Skeletal muscle tissue (tissue), 4 donors: ENCODE data around the gene FSHR. TPM values are rescaled to one million over a fixed set of nuclear protein-coding genes. Genes with fewer than 3 reads are reported as not detected.

Experiments
- H3K27ac ChIP-seq: one replicate; pipeline ENCODE4 v1.7.0; 2013; ENCODE audit warnings: mild to moderate bottlenecking, low read depth, low read length, inconsistent platforms
- H3K27me3 ChIP-seq, 3 donors: one replicate each; pipeline ENCODE4 v1.7.0; 2013; ENCODE audit warnings: low read length in 3 of 3; ENCODE audit not compliant: control insufficient read depth in 3 of 3, insufficient read depth in 3 of 3
- H3K36me3 ChIP-seq, 3 donors: one replicate each; pipeline ENCODE4 v1.7.0; 2013; ENCODE audit warnings: low read length in 3 of 3; ENCODE audit not compliant: control insufficient read depth in 3 of 3, insufficient read depth in 3 of 3
- H3K4me1 ChIP-seq, 3 donors: one replicate each; pipeline ENCODE4 v1.7.0; 2013; ENCODE audit warnings: low read length in 3 of 3, mild to moderate bottlenecking in 3 of 3; ENCODE audit not compliant: control insufficient read depth in 3 of 3, insufficient read depth in 3 of 3
- H3K4me3 ChIP-seq, 3 donors: one replicate each; pipeline ENCODE4 v1.7.0; 2013; ENCODE audit warnings: low read length in 3 of 3
- H3K9ac ChIP-seq, 3 donors: one replicate each; pipeline ENCODE4 v1.7.0; 2013; ENCODE audit warnings: low read length in 3 of 3, mild to moderate bottlenecking in 3 of 3, moderate library complexity in 2 of 3, low read depth in 1 of 3
- H3K9me3 ChIP-seq, 3 donors: one replicate each; pipeline ENCODE4 v1.7.0; 2013; ENCODE audit warnings: low read length in 3 of 3; ENCODE audit not compliant: control insufficient read depth in 3 of 3
- total RNA-seq: library from RNA; depleted of rRNA; stranded (reverse); fragments of >200 nt; gene quantifications from one replicate; pipeline ENCODE4 v1.2.3, GENCODE V29; 2014
- donor health status: Osteomylitis.

Gene FSHR
- total RNA-seq, 1 donor from 2014 or later, result 0.52 TPM

DNA sequence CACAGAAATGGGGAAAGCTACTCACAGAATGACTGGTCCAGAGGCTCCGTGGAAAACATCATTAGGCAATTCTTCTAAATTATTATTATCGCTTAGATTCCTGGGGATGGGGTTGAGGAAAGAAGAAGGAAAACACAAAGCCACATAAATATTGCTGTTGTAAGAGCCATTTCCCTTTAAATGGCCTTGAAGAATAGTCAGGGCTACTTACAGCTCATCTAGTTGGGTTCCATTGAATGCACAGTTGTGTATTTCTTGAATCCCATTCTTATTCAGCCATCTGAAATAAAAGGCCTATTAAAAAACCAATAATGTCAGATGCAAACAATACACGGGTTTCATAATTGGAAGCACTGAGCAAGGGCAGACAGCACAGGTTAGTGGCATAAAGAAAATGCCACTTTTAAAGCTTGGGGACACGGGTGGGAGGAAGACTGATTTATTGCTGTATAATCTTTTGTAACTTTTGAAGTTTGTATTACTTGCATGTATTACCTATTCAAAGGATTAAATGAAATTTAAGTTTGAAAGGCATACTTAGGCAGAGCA, 171.4 kb downstream of the FSHR start:
- Histone ChIP-seq H3K4me3 (no peak overlapping the region), H3K36me3 (no peaks in the 10 kb centered on the region), H3K4me1 (no peaks in the 10 kb centered on the region)

GRCh38 chr2:48980846-48981245, 173.5 kb downstream of the FSHR start:
- Histone ChIP-seq H3K4me1 (no peaks in the 10 kb centered on the region), H3K36me3 (no peaks in the 10 kb centered on the region), H3K9ac (no peak overlapping the region), H3K9me3 (no peaks in the 10 kb centered on the region), H3K27me3 (no peaks in the 10 kb centered on the region), H3K27ac (no peak overlapping the region), H3K4me3 (no peak overlapping the region)

More for the DNA sequence above, 171.4 kb downstream of the FSHR start:
- Histone ChIP-seq H3K27me3 (no peaks in the 10 kb centered on the region), H3K9me3 (no peaks in the 10 kb centered on the region), H3K9ac (no peak overlapping the region), H3K27ac (no peak overlapping the region)

DNA sequence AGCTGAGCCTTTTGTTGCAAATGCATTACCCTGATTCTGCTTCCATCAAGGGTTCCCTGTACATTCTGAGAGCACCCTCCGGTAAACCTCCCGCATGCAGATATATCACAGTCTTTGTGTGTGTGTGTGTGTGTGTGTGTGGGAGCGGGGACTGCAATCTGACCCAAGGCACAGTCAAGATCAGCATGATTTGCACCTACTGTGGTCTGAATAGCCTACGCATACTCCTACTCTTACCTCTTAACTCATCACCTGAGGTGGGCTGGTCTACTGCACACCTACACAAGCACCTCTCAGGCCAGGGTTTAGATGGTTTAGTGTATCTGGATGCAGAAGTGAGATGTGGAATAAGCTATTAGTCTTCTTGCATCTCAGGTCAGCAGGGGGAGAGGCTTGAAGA, 174.6 kb downstream of the FSHR start:
- Histone ChIP-seq H3K9me3 (no peaks in the 10 kb centered on the region), H3K36me3 (no peaks in the 10 kb centered on the region), H3K27ac (no peak overlapping the region), H3K9ac (no peak overlapping the region), H3K4me1 (no peaks in the 10 kb centered on the region), H3K27me3 (no peaks in the 10 kb centered on the region), H3K4me3 (no peak overlapping the region)

DNA sequence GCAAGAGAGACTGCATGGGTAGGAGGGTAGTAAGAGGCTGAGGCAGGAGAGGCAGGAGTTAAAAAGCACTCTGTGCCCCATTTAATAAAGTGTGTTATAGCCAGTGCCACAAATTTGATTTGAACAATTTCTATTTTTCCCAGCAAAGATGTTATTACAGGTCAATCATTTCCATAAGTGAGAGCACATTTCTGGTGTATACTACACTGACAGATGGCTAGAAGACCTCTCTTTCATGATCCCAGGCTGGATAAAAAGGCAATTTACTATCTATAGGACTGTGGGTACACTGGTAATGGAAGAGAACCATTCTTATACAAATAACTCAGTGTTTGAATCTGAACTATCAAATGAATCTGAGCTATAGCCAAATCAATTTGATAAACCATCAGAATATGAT, 176.2 kb downstream of the FSHR start:
- Histone ChIP-seq H3K9ac (no peak overlapping the region), H3K4me1 (no peaks in the 10 kb centered on the region), H3K9me3 (no peaks in the 10 kb centered on the region), H3K27ac (no peak overlapping the region), H3K36me3 (no peaks in the 10 kb centered on the region), H3K4me3 (no peak overlapping the region), H3K27me3 (no peaks in the 10 kb centered on the region)

DNA sequence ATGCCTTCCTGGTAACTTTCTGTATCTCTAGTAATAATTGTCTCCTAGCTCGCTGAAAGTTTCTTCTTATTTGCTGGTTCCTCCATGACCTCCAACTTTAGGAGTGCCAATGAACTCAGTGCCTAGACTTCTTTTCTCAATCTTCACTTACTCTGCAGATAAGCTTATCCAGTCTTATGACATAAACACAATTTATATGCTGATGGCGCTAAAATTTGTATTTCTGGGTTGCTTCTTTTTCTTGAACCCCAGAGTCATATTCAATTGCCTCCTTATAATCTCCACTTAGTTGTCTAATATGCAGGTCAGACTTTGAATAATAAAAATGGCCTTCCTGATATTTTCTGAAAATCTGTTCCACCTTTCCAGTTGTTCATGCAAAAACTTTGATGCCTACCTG, 182.5 kb downstream of the FSHR start:
- no peaks in the 10 kb centered on the region for H3K9me3 ChIP-seq
- H3K4me1 ChIP-seq, result no peaks in the 10 kb centered on the region
- no peak overlapping the region for H3K27ac ChIP-seq
- no peak overlapping the region for H3K9ac ChIP-seq
- H3K27me3 ChIP-seq, result no peaks in the 10 kb centered on the region
- H3K4me3 ChIP-seq, result no peak overlapping the region
- no peaks in the 10 kb centered on the region for H3K36me3 ChIP-seq

GRCh38 chr2:48968011-48968410, 186.3 kb downstream of the FSHR start:
- H3K9ac ChIP-seq, result no peak overlapping the region
- H3K27me3 ChIP-seq, result peaks cover 0 to 3% (median 0%) of the 10 kb centered on the region in 3 donors
- H3K9me3 ChIP-seq, result no peaks in the 10 kb centered on the region
- H3K27ac ChIP-seq, result no peak overlapping the region
- H3K36me3 ChIP-seq, result no peaks in the 10 kb centered on the region
- H3K4me3 ChIP-seq, result no peak overlapping the region
- no peaks in the 10 kb centered on the region for H3K4me1 ChIP-seq

DNA sequence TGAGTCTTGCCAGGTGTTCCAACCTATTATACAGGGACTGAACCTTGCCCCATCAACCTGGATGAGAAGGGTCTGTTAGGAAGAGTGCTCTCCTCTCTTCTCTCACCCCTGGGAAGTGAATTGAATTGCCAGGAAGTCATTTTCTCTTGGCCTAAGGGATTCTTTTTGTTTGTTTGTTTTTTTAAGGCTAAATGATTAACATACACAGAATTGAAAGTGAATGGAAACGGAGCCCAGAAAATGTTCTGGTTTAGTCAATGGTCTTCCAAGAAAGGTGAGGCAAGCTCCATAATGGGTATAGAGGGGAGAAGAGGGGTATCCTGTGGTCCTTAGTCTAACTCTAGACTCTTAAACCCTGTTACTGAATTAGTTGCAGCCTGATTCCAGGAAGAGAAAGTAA, 189.1 kb downstream of the FSHR start:
- Histone ChIP-seq H3K36me3 (no peaks in the 10 kb centered on the region), H3K27me3 (peaks cover 0 to 4% (median 0%) of the 10 kb centered on the region in 3 donors), H3K9me3 (no peaks in the 10 kb centered on the region), H3K9ac (no peak overlapping the region), H3K27ac (no peak overlapping the region), H3K4me3 (no peak overlapping the region), H3K4me1 (no peaks in the 10 kb centered on the region)

- Histone ChIP-seq H3K36me3 (no peaks in the 10 kb centered on the region), H3K27me3 (peaks cover 0 to 4% (median 0%) of the 10 kb centered on the region in 3 donors), H3K9ac (no peak overlapping the region), H3K4me3 (no peak overlapping the region), H3K4me1 (no peaks in the 10 kb centered on the region), H3K27ac (no peak overlapping the region), H3K9me3 (no peaks in the 10 kb centered on the region)
These were observed 193.3 kb downstream of the FSHR start for GRCh38 chr2:48961009-48961408.

GRCh38 chr2:48954935-48955334, 199.4 kb downstream of the FSHR start:
- Histone ChIP-seq H3K36me3 (no peaks in the 10 kb centered on the region), H3K9ac (no peak overlapping the region), H3K27ac (no peak overlapping the region), H3K27me3 (no peaks in the 10 kb centered on the region), H3K4me3 (no peak overlapping the region), H3K9me3 (no peaks in the 10 kb centered on the region), H3K4me1 (no peaks in the 10 kb centered on the region)

DNA sequence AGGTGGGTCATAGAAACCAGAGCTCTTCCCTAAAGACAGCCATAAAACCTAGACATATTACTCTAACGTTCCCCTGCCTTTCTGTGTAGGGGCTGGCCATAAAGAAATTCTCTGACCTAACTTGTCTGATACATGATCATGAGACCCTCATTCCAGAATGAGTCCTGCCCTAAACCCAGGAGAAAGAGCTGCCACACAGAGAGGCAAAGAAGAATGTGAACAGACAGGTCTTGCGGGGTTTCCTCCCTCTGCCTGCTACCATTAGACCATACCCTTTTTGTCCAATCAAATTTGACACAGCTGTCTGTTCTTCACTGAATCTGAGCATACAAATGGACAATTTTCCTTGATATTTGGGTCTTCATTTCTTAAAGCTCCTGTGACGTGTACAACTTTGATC, 200.0 kb downstream of the FSHR start:
- Histone ChIP-seq H3K9ac (no peak overlapping the region), H3K4me3 (no peak overlapping the region), H3K4me1 (no peaks in the 10 kb centered on the region), H3K9me3 (no peaks in the 10 kb centered on the region), H3K36me3 (no peaks in the 10 kb centered on the region), H3K27ac (no peak overlapping the region), H3K27me3 (no peaks in the 10 kb centered on the region)

- Histone ChIP-seq H3K4me3 (no peak overlapping the region), H3K36me3 (no peaks in the 10 kb centered on the region), H3K4me1 (no peaks in the 10 kb centered on the region), H3K27ac (no peak overlapping the region), H3K9me3 (no peaks in the 10 kb centered on the region), H3K9ac (no peak overlapping the region), H3K27me3 (no peaks in the 10 kb centered on the region)
These were observed 201.7 kb downstream of the FSHR start for GRCh38 chr2:48952614-48953013.
